Neural progenitor cell (in vitro differentiated cells): ENCODE results near the gene CALN1.

Source experiments
- CTCF ChIP-seq: fragments of 200-600 bp; sonication (generic); IDR thresholded peaks from 2 replicates; pipeline ENCODE4 v1.5.1; 2017; ENCODE audit warnings: antibody characterized with exemption, mild to moderate bottlenecking
- EZH2 ChIP-seq: fragments of 200-600 bp; sonication (generic); IDR thresholded peaks from 2 replicates; pipeline ENCODE4 v1.6.1; 2017; ENCODE audit warnings: antibody characterized with exemption, mild to moderate bottlenecking, moderate library complexity
- EZH2phosphoT487 ChIP-seq: fragments of 200-600 bp; sonication (generic); IDR thresholded peaks from 2 replicates; pipeline ENCODE4 v1.6.1; 2017; ENCODE audit warnings: antibody characterized with exemption

- TF ChIP-seq CTCF (no peak), EZH2phosphoT487 (no peak), EZH2 (no peak)
These were observed 439.6 kb downstream of the CALN1 start for GRCh38 chr7:71972534-71972933.
